Fibroblast of peridontal ligament (primary cell): ENCODE results near the gene ELFN1.

Experiments
- DNase-seq: peaks from one replicate; pipeline ENCODE4 v3.0.0-alpha.2; 2010; ENCODE audit errors: extremely low read depth

ELFN1 gene

DNA sequence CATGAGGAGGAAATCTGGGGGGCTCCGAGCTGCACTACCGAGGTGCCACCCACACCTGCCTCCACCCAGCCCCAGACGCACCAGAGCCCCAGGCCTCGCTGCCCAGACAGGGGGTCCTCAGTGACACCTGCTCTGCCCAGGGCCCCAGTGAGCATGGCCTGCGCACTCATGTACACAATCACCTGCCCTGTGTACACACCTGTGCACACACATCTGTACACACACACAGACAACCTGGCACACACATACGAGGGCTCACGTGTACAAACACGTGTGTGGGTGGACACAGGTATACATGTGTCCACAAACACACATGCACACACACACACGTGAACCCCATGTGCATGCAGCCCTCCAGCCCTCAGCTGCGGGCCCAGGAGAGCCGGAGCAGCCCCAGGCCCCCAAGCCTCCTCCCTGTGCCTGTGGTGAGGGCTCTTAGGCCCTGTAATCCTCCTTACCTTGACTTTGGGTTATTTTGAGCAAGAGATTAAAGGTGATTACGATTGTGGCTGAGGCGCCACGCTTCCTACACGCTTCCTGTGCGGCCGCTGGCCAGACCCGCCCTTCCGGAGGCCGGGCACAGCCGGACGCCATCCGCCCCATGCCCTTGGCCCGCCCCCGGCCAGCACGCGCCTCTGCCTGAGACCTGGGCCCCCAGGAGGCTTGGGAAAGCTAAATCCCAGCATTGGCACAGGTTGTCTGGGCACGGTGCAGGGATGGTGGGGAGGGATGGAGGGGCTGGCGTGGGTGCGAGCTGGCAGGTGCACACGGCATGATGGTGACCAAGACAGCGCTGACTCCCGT lies 71.9 kb downstream of the ELFN1 start:
- no peak for DNase-seq

DNA sequence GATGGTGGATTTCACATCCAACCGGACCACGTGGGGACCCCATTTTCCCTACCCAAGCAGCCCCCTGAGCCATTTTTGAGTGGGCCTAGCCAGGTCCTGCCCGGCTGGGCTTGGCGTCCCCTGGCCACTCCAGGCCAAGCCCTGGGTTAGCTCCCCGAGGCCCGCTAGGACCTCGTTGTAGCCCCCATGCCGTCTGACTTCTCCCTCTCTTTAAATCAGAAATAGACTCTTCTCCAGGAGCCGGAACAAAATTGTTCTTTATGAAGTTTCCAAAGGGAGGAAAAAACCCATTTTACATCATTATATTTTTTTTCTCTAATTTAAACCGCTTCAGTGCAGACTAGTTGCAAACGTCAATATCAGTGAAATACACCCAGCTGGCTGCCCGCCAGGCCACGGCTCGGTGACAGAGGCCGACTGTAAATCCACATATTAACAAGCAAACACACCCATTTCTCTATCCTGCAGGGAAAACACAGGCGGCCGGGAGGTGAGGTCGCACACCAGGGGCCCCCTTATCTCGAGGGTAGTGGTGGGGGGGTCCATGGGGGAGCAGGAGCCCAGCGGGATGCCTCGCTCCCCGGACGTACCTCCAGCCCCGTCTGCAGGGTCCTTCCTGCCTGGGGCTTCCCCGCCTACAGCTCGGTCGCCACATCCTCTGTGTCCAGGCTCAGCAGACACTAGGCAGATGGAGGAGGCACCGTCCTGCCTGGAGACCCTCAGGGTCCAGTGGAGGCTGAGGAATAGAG lies 72.7 kb downstream of the ELFN1 start:
- DNase-seq, result peak; percentile 52

DNA sequence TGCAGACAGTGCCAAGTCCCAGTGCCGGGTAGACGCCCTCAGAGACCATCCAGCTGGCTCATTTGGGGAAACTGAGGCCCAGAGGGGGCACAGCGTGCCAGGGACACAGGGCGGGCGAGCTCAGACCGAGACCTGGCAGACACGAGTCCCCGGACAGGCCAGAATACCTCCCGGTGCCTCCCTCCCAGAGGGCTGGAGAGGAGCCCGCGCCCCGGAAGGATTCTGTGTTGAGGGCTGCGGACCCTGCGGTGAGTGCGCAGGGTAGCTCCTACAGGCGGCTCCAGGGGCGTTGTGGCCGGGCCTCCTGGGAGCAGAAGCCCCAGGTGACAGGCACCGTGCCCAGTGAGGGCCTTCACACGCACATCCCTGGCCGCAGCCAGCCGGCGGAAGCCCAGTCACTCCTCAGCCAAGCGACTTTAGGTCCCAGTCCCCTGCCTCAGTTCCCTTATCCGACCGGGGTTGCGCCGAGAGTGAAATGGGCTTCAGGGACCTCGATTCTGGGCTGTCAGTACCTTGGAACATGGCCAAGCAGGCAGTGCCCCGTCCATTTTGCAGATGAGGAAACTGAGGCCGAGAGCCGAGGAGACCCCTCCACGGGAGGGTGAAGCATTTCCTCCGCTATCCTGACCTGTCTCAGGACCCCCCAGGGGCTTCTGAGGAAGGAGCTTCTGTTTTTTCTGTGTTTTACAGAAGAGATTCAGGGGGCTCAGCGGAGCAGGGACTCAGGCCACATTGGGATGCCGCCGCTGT lies 73.6 kb downstream of the ELFN1 start:
- DNase-seq, result no peak

DNA sequence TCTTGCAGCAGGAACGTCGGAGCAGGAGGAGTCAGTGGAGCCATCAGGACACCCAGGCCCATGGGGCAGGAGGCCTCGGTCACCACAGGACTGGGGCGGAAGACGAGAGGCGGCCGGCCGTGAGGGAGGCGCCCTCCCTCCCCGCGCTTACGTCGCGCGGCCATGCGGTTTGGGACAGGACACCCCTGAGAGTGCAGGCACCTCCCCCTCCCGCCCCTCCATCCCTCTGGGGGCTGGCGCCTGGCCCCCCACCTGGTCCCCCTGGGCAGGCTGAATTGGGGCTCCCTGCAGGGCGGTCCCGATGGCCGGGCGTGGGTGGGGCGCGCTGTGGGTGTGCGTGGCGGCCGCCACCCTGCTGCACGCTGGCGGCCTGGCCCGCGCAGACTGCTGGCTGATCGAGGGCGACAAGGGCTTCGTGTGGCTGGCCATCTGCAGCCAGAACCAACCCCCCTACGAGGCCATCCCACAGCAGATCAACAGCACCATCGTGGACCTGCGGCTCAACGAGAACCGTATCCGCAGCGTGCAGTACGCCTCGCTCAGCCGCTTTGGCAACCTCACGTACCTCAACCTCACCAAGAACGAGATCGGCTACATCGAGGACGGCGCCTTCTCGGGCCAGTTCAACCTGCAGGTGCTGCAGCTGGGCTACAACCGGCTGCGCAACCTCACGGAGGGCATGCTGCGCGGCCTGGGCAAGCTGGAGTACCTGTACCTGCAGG lies 74.4 kb downstream of the ELFN1 start:
- DNase-seq, result no peak

DNA sequence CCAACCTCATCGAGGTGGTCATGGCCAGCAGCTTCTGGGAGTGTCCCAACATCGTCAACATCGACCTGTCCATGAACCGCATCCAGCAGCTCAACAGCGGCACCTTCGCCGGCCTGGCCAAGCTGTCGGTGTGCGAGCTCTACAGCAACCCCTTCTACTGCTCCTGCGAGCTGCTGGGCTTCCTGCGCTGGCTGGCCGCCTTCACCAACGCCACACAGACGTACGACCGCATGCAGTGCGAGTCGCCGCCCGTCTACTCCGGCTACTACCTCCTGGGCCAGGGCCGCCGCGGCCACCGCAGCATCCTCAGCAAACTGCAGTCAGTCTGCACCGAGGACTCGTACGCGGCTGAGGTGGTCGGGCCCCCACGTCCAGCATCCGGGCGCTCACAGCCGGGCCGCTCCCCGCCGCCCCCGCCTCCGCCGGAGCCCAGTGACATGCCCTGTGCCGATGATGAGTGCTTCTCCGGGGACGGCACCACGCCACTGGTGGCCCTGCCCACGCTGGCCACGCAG lies 75.0 kb downstream of the ELFN1 start:
- no peak for DNase-seq

DNA sequence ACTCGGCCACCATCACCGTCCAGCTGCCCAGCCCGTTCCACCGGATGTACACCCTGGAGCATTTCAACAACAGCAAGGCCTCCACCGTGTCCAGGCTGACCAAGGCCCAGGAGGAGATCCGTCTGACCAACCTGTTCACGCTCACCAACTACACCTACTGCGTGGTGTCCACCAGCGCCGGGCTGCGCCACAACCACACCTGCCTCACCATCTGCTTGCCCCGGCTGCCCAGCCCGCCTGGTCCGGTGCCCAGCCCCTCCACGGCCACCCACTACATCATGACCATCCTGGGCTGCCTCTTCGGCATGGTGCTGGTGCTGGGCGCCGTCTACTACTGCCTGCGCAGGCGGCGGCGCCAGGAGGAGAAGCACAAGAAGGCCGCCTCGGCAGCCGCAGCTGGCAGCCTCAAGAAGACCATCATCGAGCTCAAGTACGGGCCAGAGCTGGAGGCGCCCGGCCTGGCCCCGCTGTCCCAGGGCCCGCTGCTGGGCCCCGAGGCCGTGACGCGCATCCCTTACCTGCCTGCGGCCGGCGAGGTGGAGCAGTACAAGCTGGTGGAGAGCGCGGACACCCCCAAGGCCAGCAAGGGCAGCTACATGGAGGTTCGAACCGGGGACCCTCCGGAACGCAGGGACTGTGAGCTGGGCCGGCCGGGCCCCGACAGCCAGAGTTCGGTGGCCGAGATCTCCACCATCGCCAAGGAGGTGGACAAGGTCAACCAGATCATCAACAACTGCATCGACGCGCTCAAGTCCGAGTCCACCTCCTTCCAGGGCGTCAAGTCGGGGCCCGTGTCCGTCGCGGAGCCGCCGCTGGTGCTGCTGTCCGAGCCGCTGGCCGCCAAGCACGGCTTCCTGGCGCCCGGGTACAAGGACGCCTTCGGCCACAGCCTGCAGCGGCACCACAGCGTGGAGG lies 75.8 kb downstream of the ELFN1 start:
- no peak for DNase-seq

DNA sequence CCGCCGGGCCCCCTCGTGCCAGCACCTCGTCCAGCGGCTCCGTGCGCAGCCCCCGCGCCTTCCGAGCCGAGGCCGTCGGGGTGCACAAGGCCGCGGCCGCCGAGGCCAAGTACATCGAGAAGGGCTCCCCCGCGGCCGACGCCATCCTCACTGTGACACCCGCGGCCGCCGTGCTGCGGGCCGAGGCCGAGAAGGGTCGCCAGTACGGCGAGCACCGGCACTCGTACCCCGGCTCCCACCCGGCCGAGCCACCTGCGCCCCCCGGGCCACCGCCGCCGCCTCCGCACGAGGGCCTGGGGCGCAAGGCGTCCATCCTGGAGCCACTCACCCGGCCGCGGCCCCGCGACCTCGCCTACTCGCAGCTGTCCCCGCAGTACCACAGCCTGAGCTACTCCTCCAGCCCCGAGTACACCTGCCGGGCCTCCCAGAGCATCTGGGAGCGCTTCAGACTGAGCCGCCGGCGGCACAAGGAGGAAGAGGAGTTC lies 76.5 kb downstream of the ELFN1 start:
- DNase-seq, result no peak

DNA sequence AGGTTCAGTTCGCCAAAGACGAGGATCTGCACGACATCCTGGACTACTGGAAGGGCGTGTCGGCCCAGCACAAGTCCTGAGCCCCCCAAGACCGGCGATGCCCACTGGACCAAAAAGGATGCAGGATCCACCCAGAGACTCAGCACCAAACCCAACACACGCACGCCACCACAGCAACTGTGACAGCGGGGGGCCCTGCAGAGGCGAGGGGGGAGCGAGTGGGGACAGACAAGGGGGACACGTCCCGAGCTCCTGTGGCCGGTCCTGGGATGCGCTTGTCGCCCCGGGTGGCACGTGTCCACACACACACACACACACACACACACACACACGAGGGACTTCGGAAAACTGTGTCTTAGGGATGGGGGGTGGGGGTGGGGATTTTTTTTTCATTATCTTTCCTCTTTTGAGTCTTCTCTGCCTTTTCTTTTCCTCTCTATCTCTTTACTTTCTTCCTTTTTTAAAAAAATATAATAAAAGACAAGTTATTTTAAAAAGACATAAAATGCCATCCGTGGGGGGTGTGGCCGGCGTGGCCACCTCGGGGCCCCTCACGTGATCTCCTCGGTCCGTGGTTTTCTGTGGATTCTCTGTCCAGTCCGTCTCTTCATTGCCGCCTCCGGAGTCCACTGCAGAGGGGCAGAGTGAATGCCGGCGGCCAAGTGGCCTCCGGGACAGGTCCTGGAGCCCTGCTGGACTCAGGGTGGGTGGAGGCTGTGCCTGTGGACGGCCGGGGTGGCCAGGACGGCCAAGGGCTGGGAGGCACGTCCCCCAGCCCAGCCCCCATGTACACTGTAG lies 77.1 kb downstream of the ELFN1 start:
- no peak for DNase-seq

DNA sequence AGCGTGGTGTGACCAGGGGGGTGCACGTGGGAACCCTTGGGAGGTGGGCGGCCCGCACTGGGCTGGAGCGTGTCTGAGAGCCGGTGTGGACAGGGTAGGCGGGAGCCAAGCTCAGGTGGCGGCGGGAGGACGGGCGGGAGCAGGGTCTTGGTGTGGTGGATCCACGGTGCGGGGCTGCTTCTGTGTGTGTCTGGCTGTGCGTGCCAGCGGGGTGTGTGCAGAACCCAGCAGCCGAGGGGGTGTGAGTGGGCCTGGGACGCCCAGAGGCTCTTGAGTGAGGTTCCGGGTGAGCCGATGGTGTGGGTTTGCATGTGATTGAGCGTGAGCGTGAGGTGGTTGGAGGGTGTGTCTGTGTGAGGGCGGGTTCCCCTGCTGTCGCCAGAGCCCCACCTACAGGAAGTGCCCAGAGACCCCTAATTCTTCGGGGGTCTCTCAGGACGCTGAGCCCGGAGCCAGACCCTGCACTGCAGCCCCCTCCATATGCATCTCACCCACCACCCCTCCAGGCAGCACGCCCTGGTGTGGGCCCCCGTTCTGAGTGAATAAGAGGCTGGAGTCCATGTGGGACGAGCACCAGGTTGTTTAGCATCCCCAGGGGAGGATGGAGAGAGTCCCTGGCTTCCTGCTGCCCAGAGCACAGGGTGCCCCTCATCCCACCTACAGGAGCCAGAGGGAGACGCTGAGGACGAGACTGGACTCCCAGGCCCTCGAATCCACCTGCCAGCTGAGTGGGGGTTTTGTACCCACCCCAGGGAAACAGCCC lies 78.2 kb downstream of the ELFN1 start:
- DNase-seq, result peak; percentile 3

DNA sequence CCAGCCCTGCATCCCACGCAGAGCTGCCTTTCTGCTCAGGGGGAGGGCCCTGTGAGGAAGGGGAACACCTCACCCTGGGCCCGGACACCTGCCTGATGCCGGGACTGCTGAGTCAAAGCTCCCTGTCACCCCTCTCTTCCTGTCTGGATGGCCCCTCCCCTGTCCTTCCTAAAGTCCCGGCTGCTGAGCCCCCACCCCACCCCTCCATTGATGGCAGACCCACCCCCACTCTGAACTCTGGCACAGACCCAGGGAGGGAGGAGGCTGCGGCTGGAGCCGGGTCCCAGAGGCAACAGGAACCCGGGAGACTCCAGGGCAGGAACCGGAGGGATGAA lies 78.7 kb downstream of the ELFN1 start:
- no peak for DNase-seq

DNA sequence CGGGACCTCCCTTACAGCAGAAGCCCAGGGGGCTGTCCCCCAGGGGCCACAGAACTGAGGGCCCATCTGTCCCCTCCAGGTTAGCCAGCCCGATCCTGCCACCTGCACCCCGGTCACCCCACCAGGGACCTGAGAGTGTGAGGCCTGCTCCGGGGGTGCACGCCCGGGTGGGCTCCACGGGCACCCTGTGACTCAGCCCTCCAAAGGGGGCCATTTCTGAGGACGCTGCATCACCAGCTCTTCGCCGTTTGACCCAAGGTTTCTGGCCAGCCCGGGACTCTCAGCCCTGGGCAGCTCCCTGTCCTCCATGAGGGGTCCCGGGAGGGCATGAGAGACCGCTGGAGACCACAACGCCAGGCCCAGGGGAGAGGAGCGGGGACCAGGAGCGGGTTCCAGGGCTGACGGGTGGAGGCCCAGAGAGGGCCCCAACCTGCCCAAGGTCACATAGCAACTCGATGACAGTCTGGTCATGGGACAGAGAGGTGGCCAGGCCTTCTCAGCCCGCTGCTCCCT lies 79.3 kb downstream of the ELFN1 start:
- DNase-seq, result no peak

DNA sequence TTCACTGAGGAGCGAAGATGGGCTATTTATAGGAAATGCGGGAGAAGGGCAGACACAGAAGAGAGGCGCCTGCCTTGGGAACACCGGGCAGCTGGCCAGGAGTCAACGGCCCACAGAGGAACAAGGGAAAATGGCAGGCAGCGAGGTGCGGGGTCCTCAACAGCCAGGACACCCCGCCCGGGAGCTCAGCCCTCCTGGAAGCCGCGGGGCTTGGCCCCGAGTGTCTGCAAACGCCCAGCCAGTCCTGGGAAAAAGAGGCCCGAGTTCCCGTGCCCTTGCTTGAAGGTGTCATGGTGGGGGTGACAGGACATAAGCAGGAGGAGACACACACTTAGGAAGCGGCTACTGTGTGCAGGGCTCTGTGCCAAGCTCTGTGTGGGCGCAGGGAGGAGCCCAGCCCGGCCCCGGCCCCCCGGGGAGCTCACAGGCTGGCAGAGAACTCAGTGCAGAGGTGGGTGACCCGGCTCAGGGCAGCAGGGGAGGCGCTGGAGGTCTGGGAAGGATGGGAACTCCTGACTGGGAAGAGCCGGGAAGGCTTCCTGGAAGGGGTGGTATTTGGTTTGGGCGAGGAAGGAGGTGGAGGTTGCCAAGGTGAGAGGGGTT lies 79.9 kb downstream of the ELFN1 start:
- no peak for DNase-seq

DNA sequence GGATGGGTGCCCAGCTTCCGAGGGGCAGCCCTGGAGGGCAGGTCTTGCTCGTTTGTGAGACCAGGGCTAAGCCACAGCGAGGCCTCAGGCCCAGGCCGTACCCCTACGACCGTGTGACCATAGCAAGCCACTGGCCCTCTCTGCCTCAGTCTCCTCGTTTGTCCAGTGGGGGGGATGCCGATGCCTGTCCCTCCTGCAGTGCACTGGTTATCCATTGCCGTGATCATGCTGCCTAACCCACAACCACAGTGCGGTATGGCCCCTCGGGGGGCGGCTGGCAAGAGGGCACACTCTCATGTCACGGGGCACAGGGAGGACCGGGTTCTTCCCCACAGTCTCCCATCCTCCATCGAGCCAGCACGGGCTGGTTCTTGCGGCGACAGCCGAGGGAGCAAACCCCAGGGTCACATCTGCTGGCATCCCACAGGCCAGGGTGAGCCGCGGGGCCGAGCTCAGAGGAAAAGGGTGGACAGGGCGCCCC lies 80.5 kb downstream of the ELFN1 start:
- no peak for DNase-seq

DNA sequence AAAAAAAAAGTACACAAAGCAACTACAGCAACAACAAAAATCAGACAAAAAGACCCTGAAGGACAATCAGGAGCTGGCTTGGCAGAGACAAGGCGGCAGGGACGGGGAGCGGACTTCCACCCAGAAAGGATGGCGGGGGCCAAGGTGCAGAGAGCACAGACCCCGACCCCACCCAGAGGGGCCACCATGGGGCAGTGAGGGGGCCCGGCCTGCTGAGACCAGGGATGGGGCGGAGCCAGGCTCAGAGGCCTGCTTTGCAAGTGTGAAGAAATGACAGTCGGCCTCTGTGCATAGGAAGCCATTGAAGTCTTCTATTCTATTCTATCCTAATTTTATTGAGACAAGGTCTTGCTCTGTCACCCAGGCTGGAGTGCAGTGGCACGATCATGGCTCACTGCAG lies 82.0 kb downstream of the ELFN1 start:
- DNase-seq, result no peak

DNA sequence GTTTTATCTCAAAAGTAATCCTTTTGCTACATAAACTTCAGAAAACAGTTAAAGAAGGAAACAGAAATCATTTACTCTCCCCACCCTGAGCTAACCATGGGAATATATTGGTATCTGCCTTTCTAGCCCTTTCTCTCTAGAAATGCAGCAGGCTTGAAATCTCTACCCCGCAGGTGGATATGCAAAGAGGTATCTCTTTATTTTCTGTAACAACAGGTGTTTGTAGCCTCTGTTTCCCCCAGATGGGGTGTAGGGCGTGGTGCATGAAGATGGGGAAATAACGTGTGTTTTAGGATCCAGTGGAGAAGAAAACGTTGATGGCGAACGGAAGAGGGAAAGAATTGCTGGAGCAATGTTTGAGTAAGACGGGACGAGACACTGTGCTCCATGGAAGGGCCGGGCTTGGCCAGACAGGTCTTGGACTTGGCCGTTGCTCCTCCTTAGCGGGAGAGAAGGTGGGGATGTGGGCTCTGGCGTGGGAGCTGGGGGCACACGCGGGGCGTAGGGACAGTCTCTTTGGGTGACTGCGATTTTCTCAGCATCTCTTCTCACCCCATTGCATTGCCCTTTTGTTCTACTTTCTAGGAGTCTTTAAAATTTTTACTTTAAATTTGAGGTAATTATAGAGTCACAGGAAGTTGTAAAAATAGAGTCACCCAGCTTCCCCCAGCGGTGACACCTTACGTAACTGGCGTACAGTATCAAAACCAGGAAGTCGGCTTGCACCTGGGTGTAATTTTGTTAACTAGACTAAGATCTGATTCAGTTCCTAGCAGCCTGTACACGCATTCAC lies 82.9 kb downstream of the ELFN1 start:
- no peak for DNase-seq

DNA sequence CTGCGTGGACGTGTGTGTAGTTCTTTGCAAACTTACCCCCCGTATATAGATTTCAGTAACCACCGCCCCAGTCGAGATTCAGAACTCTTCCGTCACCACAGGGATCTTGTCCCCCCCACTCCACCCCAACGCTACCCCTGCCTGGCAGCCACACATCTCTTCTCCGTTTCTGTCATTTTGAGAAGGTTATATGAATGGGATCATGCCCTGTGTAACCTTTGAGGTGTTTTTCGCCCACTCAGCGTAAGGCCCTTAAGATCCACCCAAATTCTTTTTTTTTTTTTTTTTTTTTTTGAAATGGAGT lies 83.4 kb downstream of the ELFN1 start:
- DNase-seq, result no peak

DNA sequence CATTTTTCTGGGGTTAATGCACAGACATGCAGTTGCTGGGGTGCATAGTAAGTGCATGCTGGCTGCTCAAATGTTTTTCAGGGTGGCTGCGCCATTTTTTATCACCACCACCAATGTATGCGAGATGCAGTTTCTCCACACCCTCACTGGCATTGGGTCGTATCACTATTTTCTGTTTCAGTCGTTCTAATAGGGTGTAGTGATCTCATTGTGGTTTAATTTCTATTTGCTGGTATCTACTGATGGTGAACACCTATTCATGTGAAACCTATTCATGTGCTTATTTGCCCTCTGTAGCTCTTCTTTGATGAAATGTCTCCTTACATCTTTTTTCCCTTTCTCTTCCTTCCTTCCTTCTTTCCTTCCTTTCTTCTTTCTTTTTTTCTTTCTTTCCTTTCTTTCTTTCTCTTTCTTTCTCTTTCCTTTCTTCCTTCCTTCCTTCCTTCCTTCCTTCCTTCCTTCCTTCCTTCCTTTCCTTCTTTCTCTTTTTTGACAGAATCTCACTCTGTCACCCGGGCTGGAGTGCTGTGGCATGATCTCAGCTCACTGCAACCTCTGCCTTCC lies 84.3 kb downstream of the ELFN1 start:
- DNase-seq, result no peak
